ENCODE measurements around the gene ANKRD36.
"Not testable (repeated sequence)": the region's sequence is repeated elsewhere in the genome, so short reads cannot be mapped to it uniquely, and the experiment has no call there.

Gene ANKRD36

GRCh38 chr2:97197251-97197650 is 84.3 kb downstream of the ANKRD36 start:
- H4K8ac ChIP-seq (ENCODE audit: low read length); H3K9ac ChIP-seq (ENCODE audit: low read length); H3K9me3 ChIP-seq (ENCODE audit: control insufficient read depth, low read length); H3K4me3 ChIP-seq (ENCODE audit: insufficient read depth in 1 of 2, low read depth in 1 of 2, low read length in 2 of 2); H3K27ac ChIP-seq (ENCODE audit: low read length, poor library complexity, severe bottlenecking); H4K91ac ChIP-seq (ENCODE audit: low read length); H3K18ac ChIP-seq (ENCODE audit: low read depth in 1 of 2, low read length in 2 of 2); H3K4me1 ChIP-seq (ENCODE audit: control insufficient read depth, insufficient read depth, low read depth, low read length); H3K79me1 ChIP-seq (replicated peaks; ENCODE audit: low read length, poor library complexity, severe bottlenecking); H3K4ac ChIP-seq (ENCODE audit: low read depth in 1 of 2, low read length in 2 of 2); H2BK12ac ChIP-seq (ENCODE audit: low read length in 2 of 2); H2BK5ac ChIP-seq (ENCODE audit: low read depth, low read length, poor library complexity, severe bottlenecking); H2BK15ac ChIP-seq (ENCODE audit: low read depth, poor library complexity, severe bottlenecking); H3K23ac ChIP-seq (ENCODE audit: low read length in 2 of 2); H3K4me2 ChIP-seq (ENCODE audit: low read length, poor library complexity, severe bottlenecking); DNase-seq; H2AK5ac ChIP-seq (ENCODE audit: low read length, severe bottlenecking); H3K14ac ChIP-seq (ENCODE audit: low read length in 2 of 2); H2AFZ ChIP-seq (ENCODE audit: low read depth, low read length); H2BK120ac ChIP-seq (ENCODE audit: low read depth, low read length); H3K27me3 ChIP-seq (ENCODE audit: control insufficient read depth in 1 of 2, insufficient read depth in 1 of 2, low read length in 2 of 2): not testable (repeated sequence)
- peaks cover 0 to 78% of the 10 kb centered on the region in 2 experiments for H3K36me3 ChIP-seq (ENCODE audit: control insufficient read depth in 1 of 2, insufficient read depth in 2 of 2, low read depth in 1 of 2, low read length in 2 of 2)
- whole genome bisulfite sequencing = no CpG with 5 or more reads among the region's 1 CpG

DNA sequence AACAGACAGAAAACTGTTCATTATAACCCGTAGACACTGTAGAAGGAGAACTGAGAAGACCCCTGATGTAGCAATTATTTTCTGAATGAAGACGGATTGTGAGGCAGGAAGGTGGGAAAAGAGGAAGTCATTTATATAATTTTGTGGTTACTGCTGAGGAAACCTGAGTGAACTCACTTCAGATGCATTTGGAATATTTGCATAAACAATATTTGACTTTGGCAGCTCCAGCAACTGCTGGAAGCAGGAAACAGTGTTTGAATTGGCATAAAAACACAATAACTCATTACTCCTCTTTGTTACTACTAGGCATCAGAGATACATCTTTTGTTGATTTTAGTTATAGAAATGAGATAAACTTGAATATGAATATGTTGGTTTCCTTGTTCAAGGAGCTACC is 87.9 kb downstream of the ANKRD36 start:
- not testable (repeated sequence) for H4K91ac ChIP-seq (ENCODE audit: low read length); H3K9ac ChIP-seq (ENCODE audit: low read length); H3K9me3 ChIP-seq (ENCODE audit: control insufficient read depth, low read length); H3K18ac ChIP-seq (ENCODE audit: low read depth in 1 of 2, low read length in 2 of 2); H2BK12ac ChIP-seq (ENCODE audit: low read length in 2 of 2); H3K4me3 ChIP-seq (ENCODE audit: insufficient read depth in 1 of 2, low read depth in 1 of 2, low read length in 2 of 2); H2AFZ ChIP-seq (ENCODE audit: low read depth, low read length); H2BK120ac ChIP-seq (ENCODE audit: low read depth, low read length); H3K23ac ChIP-seq (ENCODE audit: low read length in 2 of 2); H3K27me3 ChIP-seq (ENCODE audit: control insufficient read depth in 1 of 2, insufficient read depth in 1 of 2, low read length in 2 of 2); H3K4ac ChIP-seq (ENCODE audit: low read depth in 1 of 2, low read length in 2 of 2); DNase-seq; H2BK5ac ChIP-seq (ENCODE audit: low read depth, low read length, poor library complexity, severe bottlenecking); H3K27ac ChIP-seq (ENCODE audit: low read length, poor library complexity, severe bottlenecking); H3K79me1 ChIP-seq (replicated peaks; ENCODE audit: low read length, poor library complexity, severe bottlenecking); H2AK5ac ChIP-seq (ENCODE audit: low read length, severe bottlenecking); H3K14ac ChIP-seq (ENCODE audit: low read length in 2 of 2); H4K8ac ChIP-seq (ENCODE audit: low read length); H3K4me1 ChIP-seq (ENCODE audit: control insufficient read depth, insufficient read depth, low read depth, low read length); H3K4me2 ChIP-seq (ENCODE audit: low read length, poor library complexity, severe bottlenecking); H2BK15ac ChIP-seq (ENCODE audit: low read depth, poor library complexity, severe bottlenecking)
- peaks cover 0 to 72% of the 10 kb centered on the region in 2 experiments for H3K36me3 ChIP-seq (ENCODE audit: control insufficient read depth in 1 of 2, insufficient read depth in 2 of 2, low read depth in 1 of 2, low read length in 2 of 2)
- WGBS = 65% methylated on average over 2 of the region's 2 CpGs

DNA sequence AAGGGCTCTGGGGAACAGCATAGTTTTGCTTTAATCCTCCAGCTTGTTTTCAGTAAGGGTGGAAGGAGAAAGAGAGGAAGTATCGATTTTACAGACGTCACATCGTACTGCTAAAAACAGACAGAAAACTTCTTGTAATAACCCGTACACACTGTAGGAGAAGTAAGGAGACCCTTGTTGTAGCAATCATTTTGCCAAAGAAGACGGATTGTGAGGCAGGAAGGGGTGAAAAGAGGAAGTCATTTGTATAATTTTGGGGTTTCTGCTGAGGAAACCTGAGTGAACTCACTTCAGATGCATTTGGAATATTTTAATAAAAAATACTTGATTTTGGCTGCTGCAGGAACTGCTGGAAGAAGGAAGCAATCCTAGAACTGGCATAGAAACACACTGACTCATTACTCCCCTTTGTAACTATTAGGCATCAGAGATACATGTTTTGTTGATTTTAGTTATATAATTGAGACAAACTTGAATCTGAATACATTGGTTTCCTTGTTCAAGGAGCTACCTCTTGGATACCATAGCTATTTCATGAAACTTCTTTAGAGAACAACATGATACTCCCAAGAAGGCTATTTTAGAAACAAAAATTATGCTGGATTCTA is 89.8 kb downstream of the ANKRD36 start:
- WGBS = 100% methylated on average over 5 of the region's 5 CpGs

GRCh38 chr2:97210325-97210724 is 97.4 kb downstream of the ANKRD36 start:
- no peak overlapping the region for H2BK12ac ChIP-seq (ENCODE audit: low read length in 2 of 2)
- no peak overlapping the region for H3K27ac ChIP-seq (ENCODE audit: low read length, poor library complexity, severe bottlenecking)
- DNase-seq = no peak
- no peaks in the 10 kb centered on the region for H3K27me3 ChIP-seq (ENCODE audit: control insufficient read depth in 1 of 2, insufficient read depth in 1 of 2, low read length in 2 of 2)
- H3K4me2 ChIP-seq (ENCODE audit: low read length, poor library complexity, severe bottlenecking) = no peak overlapping the region
- no peak overlapping the region for H2BK15ac ChIP-seq (ENCODE audit: low read depth, poor library complexity, severe bottlenecking)
- H3K18ac ChIP-seq (ENCODE audit: low read depth in 1 of 2, low read length in 2 of 2) = no peak overlapping the region
- no peak overlapping the region for H3K14ac ChIP-seq (ENCODE audit: low read length in 2 of 2)
- H3K9me3 ChIP-seq (ENCODE audit: control insufficient read depth, low read length) = no peaks in the 10 kb centered on the region
- H3K4me1 ChIP-seq (ENCODE audit: control insufficient read depth, insufficient read depth, low read depth, low read length) = no peaks in the 10 kb centered on the region
- no peak overlapping the region for H2BK120ac ChIP-seq (ENCODE audit: low read depth, low read length)
- no peak overlapping the region for H3K23ac ChIP-seq (ENCODE audit: low read length in 2 of 2)
- no peaks in the 10 kb centered on the region for H3K79me1 ChIP-seq (replicated peaks; ENCODE audit: low read length, poor library complexity, severe bottlenecking)
- H4K8ac ChIP-seq (ENCODE audit: low read length) = no peak overlapping the region
- H3K4ac ChIP-seq (ENCODE audit: low read depth in 1 of 2, low read length in 2 of 2) = no peak overlapping the region
- no peak overlapping the region for H2BK5ac ChIP-seq (ENCODE audit: low read depth, low read length, poor library complexity, severe bottlenecking)
- H2AFZ ChIP-seq (ENCODE audit: low read depth, low read length) = no peak overlapping the region
- WGBS = 100% methylated on average over 3 of the region's 5 CpGs
- H2AK5ac ChIP-seq (ENCODE audit: low read length, severe bottlenecking) = no peak overlapping the region
- no peak overlapping the region for H3K4me3 ChIP-seq (ENCODE audit: insufficient read depth in 1 of 2, low read depth in 1 of 2, low read length in 2 of 2)
- H4K91ac ChIP-seq (ENCODE audit: low read length) = no peak overlapping the region
- H3K36me3 ChIP-seq (ENCODE audit: control insufficient read depth in 1 of 2, insufficient read depth in 2 of 2, low read depth in 1 of 2, low read length in 2 of 2) = peaks cover 0 to 38% of the 10 kb centered on the region in 2 experiments
- no peak overlapping the region for H3K9ac ChIP-seq (ENCODE audit: low read length)

More for the DNA sequence above, 89.8 kb downstream of the ANKRD36 start:
- H4K8ac ChIP-seq (ENCODE audit: low read length); H2AFZ ChIP-seq (ENCODE audit: low read depth, low read length); H3K9me3 ChIP-seq (ENCODE audit: control insufficient read depth, low read length); H2BK15ac ChIP-seq (ENCODE audit: low read depth, poor library complexity, severe bottlenecking); H2BK120ac ChIP-seq (ENCODE audit: low read depth, low read length); H3K9ac ChIP-seq (ENCODE audit: low read length); H2BK12ac ChIP-seq (ENCODE audit: low read length in 2 of 2); H3K23ac ChIP-seq (ENCODE audit: low read length in 2 of 2); H2AK5ac ChIP-seq (ENCODE audit: low read length, severe bottlenecking); H3K4me2 ChIP-seq (ENCODE audit: low read length, poor library complexity, severe bottlenecking); H3K4me1 ChIP-seq (ENCODE audit: control insufficient read depth, insufficient read depth, low read depth, low read length); H3K4me3 ChIP-seq (ENCODE audit: insufficient read depth in 1 of 2, low read depth in 1 of 2, low read length in 2 of 2); H3K27me3 ChIP-seq (ENCODE audit: control insufficient read depth in 1 of 2, insufficient read depth in 1 of 2, low read length in 2 of 2); H2BK5ac ChIP-seq (ENCODE audit: low read depth, low read length, poor library complexity, severe bottlenecking); H3K79me1 ChIP-seq (replicated peaks; ENCODE audit: low read length, poor library complexity, severe bottlenecking); H4K91ac ChIP-seq (ENCODE audit: low read length); H3K4ac ChIP-seq (ENCODE audit: low read depth in 1 of 2, low read length in 2 of 2); DNase-seq; H3K27ac ChIP-seq (ENCODE audit: low read length, poor library complexity, severe bottlenecking); H3K18ac ChIP-seq (ENCODE audit: low read depth in 1 of 2, low read length in 2 of 2); H3K14ac ChIP-seq (ENCODE audit: low read length in 2 of 2): not testable (repeated sequence)
- peaks cover 0 to 56% of the 10 kb centered on the region in 2 experiments for H3K36me3 ChIP-seq (ENCODE audit: control insufficient read depth in 1 of 2, insufficient read depth in 2 of 2, low read depth in 1 of 2, low read length in 2 of 2)
